Fibroblast of skin of right quadriceps (primary cell): ENCODE measurements around the gene ZNF865.

Source experiments
- DNase-seq: peaks from one replicate; pipeline ENCODE4 v3.0.0-alpha.2; 2013

ZNF865 gene

GRCh38 chr19:55647732-55648584, 42.5 kb downstream of the ZNF865 start, which contains the start of gene CCDC106:
TSS of gene CCDC106 (plus strand) at chr19:55648212. CDS start at chr19:55649047, 835 bp downstream.
- DNase-seq: peak; percentile 80

DNA sequence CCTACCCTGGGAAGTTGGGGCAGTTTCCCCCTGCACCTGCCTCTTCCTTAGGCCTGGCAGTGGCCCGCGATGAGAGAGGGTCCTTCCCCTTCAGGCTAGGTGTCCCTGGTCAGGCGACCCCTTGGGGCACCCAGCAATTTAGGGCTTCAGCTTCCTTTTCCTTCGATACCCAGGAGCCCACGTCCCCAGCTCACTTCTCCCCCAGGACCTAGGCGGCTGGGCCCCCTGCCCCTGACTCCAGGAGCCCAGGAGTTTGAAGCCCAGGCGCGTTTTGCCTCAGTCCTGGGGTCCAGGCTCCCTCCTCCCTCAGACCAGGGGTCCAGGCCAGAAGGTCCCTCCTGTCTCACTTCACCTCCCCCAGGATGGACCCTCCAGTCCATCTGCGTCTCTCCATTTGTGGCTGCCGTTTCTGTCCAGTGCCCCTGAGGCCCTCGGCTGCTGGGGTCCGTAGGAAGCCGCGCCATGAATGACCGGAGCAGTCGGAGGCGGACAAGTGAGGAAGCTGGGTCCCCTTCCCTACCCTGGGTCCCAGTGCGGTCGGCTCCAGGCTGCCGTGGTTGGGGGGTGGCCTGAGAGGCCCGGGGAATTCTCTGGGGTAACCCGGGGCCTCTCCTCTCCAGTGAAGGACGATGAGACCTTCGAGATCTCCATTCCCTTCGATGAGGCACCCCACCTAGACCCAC, 43.3 kb downstream of the ZNF865 start:
- DNase-seq: no peak

DNA sequence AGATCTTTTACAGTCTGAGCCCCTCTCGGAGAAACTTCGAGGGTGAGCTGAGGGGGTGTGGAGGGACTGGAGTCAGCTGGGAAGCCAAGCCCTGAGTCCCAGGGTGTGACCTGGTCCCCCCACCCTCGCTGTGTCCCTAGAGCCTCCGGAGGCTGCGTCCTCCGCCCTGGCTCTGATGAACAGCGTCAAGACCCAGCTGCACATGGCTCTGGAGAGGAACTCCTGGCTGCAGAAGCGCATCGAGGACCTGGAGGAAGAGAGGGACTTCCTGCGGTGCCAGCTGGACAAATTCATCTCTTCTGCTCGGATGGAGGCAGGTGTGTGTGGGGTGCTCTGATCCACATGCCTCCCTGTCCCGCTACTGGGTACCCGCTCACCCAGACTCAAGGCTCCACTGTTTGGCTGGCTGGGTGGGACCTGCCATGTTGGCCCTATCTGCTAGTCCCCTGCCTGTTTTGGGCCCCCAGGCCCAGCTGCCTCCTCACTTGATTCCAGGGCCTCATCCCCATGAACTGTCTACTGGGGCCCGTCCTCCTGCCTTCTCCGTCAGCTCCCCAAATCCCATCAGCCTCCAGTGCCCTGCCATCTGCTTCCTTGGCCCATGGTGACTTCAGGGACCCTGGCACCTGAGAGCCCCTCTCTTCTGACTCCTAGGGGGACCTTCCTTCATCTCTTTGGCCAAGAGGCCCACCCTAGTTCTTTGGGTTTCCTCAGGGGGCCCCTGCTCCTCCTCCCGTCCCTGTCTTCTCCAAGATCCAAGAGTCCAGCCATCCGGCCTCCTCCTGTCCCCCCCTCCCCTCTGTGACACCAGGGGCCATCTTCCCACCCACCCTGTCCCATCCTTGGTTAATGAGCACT, 44.0 kb downstream of the ZNF865 start:
- DNase-seq: no peak

DNA sequence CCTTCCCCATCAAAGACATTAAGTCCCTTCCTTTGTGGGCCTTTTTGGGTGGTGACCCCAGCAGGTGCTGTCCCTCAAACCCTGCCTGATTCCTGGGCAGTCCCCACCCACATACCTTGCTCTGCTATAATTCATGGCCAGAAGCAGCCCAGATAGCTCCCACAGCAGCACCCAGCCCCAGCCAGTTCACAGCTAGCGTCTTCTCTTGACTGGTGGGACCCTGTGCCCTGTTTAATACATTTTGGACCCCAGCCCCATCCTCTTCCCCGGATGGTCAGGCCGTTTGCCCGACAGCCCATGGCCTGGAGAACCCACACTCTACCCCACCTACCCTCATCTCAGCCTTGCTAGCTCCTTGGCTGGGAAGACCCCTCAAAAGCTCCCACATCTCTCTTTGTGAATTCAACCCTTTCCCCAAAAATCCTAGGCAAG, 44.7 kb downstream of the ZNF865 start:
- DNase-seq: no peak

DNA sequence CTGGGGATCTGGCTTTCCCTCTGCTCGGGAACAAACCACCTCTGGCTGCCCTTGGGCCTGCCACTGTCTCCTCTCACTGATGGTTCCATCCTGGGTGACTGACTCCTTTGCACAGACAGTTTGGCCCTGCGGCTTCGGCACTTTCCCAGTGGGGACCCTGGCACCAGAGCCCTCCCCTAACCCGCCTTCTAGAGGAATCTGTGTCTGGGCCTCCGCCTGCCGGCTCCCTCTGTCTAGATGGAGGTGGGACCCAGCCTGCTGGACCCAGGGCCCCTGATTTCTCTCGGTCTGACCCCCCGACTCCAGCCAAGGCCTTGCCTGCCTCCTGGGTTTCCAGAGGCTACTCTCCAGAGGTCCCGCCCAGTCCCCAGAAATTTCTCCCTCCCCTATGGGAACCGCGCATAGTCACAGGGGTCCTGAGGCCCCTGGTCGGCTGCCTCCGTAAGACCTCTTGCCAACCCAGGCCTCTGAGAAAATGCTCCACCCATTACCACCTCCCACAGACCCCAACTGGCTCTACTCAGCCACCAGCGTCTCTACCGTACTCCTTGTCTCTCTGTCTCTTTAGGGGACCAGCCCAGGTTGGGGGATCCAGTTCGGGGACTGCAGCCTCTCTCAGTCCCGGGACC, 45.3 kb downstream of the ZNF865 start:
- DNase-seq: no peak

DNA sequence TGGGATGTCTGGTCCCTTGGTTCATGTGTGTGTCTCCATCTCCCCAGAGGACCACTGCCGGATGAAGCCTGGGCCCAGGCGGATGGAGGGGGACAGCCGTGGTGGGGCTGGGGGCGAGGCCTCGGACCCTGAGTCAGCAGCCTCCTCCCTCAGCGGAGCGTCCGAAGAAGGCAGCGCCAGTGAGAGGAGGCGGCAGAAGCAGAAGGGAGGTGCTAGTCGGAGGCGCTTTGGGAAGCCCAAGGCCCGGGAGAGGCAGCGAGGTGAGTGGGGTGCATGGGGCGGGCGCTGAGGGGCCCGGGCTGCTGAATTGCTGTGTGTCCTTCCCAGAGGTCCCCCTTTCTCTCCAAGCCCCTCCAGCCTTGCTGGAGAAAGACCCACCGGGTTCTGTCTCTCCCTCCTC, 45.8 kb downstream of the ZNF865 start:
- DNase-seq: no peak

- DNase-seq: no peak
Measured at GRCh38 chr19:55652311-55653128, 47.1 kb downstream of the ZNF865 start.

GRCh38 chr19:55653651-55654322, 48.3 kb downstream of the ZNF865 start:
- peak; percentile 99 for DNase-seq

DNA sequence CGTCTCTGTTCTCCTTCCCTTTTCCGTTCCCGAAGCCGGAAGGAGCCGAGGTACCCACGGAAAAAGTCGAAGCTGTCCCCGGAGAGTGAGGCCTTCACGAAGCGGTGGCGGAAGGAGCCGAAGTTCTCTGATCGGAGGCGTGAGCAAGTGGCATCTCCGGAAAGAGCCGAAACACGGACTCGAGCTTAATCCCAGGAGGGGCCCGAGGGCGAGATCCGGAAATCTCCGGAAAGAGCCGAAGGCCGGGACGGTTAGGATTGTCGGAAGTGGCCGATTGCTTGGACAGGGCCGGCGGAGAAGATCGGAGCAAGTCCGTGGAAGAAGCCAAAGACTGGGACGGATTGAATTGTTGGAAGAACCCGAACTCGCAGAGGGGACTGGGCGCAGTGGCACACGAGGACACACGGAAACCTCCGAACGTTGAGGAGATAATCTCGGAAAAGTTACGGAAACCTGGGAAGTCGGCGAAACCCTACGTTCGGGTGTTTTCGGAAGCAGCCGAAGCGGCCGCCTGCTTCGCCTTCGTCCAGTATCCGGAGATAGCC, 48.9 kb downstream of the ZNF865 start:
- DNase-seq: peak; percentile 99

- DNase-seq: peak; percentile 90
Measured at GRCh38 chr19:55654868-55655647, 49.6 kb downstream of the ZNF865 start, which contains the start of gene U2AF2. TSS of gene U2AF2 (plus strand) at chr19:55655035. CDS start at chr19:55655105, 70 bp downstream.

DNA sequence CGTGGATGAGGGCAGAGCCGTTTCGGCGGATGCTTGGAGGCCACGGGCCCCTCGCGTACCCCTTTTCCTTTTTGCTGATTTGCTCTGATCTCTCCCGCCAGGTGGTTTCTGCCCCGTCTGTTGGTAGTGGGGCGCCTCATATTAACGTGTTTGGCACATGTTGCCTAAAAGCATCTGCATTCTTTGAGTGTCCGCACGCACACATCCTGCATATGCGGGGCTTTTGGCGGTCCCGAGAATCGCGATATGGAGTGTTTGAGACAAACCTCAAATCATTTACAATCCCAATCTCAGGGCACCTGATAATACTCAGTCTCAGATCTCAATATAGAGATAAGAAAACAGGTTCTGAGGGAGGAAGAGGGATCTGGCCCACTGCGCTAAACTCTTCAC, 50.2 kb downstream of the ZNF865 start:
- DNase-seq: no peak

DNA sequence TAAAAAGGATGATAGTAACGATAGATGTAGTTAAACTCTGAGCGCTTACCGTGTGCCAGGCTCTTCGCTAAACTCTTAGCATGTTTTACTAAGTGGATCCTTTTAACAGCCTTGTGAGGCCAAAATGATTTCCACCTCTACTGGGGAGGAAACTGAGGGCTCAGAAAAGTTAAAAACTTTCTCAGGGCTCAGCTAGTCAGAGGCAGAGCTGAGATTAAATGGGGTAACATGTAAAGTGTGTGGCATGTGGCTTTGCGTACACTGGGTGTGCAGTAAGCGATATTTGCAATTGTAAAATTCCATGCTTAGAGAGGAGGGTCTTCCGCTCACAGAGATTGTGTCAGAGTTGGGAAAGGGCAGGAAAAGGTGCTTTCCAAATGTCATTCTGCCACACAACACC, 51.1 kb downstream of the ZNF865 start:
- no peak for DNase-seq

GRCh38 chr19:55656988-55657747, 51.7 kb downstream of the ZNF865 start:
- no peak for DNase-seq

DNA sequence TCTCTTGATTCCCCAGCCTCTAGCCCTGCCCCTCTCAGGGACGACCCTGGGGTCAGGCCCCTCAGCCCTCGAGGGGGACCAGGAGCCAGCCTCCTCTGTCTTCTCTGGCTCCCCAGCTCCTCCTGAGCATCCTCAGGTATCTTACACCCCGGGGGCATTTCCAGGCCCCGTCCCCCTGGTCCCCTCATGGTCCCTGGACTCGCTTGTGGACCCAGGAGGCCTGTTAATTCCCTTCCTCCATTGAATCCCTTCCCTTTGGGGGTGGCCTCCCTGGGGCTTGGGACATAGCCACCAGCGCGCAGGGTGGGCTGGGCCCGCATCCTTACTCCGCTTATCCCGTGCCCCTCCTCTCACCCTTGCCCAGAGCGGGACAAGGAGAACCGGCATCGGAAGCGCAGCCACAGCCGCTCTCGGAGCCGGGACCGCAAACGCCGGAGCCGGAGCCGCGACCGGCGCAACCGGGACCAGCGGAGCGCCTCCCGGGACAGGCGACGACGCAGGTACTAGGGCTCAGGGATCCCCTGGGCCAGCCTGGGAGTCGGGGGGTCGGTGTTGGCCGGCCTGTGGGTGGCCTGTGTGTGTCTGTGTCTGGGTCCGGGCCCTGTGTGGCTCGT, 53.5 kb downstream of the ZNF865 start:
- no peak for DNase-seq

DNA sequence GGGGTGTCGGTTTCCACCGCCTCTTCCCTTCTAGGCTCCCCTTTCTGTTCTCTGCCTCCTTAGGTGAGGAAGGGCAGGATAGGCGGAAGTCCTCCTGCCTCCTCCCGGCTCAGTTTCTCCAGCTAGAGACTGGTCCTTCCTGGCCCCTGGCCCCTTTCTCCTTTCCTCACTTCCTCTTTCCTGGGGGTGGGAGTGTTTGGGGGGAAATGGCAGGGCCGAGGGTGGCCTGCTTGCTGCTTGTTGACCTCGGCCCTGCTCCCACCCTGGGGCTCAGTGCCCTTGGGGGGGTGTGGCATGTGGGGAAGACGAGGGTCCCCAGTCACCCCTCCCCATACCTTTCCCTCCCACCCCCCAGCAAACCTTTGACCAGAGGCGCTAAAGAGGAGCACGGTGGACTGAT, 54.4 kb downstream of the ZNF865 start:
- DNase-seq: no peak

- DNase-seq: no peak
Measured at GRCh38 chr19:55660404-55660803, 55.0 kb downstream of the ZNF865 start.

- no peak for DNase-seq
Measured at GRCh38 chr19:55660991-55661390, 55.5 kb downstream of the ZNF865 start.

GRCh38 chr19:55661826-55662225, 56.4 kb downstream of the ZNF865 start:
- DNase-seq: no peak
